Fibroblast of skin of scalp (primary cell): ENCODE data around the gene SCRN1.

Experiments used
- DNase-seq: peaks from one replicate; pipeline ENCODE4 v3.0.0-alpha.2; 2013

The SCRN1 gene

GRCh38 chr7:30003098-30003497 lies 13.5 kb upstream of the SCRN1 start:
- no peak for DNase-seq

DNA sequence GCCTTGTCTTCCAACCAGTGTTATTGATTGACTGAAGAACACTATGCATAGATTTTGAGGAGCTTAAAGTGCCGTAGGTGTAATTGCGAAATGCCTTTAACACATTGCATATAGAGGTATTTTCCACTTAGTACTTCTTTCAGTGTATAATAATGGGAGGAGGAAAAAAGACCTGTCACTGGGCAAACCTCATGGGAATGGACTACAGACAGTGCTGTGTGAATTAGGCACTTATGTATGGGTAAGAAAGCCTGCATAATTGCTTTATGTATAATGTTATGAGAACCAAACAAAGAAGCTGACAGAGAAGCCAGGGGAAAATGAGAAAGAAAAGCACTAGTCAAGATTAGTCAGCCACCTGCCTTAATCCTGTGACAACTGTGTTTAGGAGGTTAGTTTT lies 12.4 kb upstream of the SCRN1 start:
- no peak for DNase-seq

GRCh38 chr7:29998489-29998888 lies 8.9 kb upstream of the SCRN1 start:
- no peak for DNase-seq

DNA sequence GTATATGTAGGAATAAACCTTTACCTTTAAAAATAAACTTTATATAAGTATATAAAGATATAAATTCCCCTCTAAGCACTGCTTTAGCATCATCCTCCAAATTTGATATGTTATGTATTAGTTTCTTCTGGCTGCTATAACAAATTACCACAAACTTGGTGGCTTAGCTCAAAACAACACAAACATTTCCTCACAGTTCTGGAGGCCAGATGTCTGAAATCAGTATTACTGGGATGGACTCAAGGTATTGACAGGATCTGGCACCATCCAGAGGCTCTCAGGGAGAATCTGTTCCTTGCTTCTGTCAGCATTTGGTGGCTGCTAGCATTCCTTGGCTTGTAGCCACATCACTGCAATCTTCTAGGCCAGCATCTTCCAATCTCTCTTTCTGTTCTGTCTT lies 6.7 kb upstream of the SCRN1 start:
- no peak for DNase-seq

DNA sequence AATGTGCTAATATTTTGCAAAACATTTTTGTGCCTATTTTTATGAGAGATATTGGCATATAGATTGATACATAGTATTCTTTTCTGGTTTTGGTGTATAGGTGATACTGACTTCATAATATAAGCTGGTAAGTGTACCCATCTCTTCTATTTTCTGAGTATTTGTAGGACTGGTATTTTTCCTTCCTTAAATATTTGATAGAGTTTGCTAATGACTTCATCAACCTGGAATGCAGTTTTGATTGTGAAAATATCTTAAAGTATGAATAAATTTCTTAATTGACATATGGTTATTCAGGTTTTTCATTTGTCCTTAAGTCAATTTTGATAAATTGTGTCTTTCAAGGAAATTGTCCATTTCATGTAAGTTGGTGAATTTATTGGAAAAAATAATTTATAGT lies 6.1 kb upstream of the SCRN1 start:
- DNase-seq, result no peak

GRCh38 chr7:29993140-29993539 lies 3.5 kb upstream of the SCRN1 start:
- no peak for DNase-seq

GRCh38 chr7:29991937-29992336 lies 2.3 kb upstream of the SCRN1 start:
- no peak for DNase-seq

DNA sequence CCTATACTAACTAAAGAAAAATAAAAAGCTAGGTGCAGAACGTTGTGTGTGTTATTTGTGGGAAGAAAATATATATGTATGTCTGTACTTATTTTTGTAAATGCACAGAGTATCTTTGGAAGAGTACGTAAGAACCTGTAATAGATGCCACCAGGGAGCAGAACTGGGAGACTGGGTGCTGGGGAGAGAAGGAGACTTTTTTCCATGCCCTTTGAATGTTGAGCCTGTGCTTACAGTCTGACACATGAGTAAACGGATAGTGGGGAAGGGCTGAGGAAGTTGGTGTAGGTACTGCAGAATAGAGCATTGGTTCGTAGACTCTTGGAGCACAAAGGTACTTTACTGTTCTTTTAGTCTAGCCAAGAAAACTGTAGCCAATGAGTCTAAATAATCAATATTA lies 1.3 kb upstream of the SCRN1 start:
- no peak for DNase-seq

GRCh38 chr7:29988424-29989256 lies 961 bp downstream of the SCRN1 start:
- peak; percentile 75 for DNase-seq

DNA sequence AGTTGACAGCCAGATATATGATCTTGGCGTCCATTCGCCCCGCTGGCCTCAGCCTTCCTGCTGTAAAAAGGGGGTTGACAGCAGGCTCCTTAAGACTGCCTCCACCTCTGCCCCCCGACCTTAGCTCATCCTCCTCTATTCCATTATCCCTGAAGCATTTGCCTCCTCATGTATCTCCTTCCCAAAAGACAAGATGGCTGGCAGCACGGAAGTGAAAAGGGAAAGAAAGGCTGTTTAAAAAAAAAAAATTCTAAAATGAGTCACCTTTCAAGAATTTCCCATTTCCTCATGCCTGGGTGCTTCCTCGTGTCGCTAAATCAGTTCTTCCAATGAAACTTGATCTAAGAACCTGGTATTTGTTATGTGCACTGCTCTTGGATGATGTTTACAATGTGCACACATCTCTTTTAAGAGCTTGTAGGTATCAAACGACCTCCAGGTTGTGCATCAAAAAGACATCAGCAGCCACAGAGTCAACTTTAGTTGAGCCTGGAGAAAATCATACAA lies 1.7 kb downstream of the SCRN1 start:
- DNase-seq, result peak; percentile 84

- DNase-seq, result peak; percentile 22
These were observed 2.5 kb downstream of the SCRN1 start for GRCh38 chr7:29987083-29987482.

DNA sequence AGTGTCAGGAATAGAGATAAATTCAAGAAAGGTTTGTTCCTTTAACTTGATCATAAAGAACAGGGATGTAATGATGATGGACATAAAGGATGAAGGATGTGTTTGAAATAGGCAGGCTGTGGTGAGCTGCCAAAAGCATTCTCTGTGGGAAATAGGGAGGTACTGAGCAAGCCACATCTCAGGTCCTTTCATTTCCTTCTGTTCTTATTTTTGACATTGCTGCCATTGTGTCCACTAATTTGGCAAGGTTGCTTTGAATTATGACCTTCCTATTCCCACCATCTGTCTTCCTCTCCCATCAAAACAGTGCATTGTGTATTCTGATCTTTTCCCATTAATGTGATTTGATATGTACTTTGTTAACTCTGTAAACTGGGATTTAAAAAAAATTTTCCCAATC lies 9.4 kb downstream of the SCRN1 start:
- DNase-seq, result no peak

DNA sequence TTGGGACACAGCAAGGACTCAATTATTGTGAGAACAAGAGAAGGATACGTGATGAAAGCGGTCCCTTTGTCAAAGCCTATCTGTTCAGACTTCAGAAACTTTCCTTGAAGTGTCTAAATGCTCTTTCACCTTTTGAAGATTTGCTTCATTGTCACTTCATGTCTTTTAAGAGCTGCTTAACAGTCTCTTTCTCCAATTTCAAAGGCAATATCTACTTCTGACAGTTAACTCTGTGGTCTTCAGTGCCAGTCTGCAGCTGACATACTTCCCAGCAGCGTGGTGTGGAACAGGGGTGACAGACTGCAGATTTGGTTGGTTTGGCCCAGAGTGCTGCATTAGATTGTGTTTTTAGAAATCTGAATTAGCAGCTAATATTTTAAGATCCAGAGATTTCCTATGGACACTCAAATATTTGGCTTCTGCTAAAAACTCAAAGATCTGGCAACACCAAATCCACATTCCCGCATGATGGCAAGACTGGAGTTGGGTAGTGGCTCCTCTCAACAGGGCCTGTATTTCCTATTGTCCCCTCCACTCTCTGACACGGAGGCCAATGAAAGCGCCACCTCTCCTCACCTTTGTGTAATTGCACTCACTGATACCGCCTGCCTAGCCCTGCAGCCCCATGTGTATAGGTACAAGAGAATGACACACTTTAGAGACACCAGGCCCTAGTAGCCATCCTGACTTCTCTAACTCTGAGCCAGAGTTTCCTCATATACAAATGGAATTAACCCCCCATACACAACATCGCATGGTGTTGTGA lies 11.5 kb downstream of the SCRN1 start:
- DNase-seq, result no peak

DNA sequence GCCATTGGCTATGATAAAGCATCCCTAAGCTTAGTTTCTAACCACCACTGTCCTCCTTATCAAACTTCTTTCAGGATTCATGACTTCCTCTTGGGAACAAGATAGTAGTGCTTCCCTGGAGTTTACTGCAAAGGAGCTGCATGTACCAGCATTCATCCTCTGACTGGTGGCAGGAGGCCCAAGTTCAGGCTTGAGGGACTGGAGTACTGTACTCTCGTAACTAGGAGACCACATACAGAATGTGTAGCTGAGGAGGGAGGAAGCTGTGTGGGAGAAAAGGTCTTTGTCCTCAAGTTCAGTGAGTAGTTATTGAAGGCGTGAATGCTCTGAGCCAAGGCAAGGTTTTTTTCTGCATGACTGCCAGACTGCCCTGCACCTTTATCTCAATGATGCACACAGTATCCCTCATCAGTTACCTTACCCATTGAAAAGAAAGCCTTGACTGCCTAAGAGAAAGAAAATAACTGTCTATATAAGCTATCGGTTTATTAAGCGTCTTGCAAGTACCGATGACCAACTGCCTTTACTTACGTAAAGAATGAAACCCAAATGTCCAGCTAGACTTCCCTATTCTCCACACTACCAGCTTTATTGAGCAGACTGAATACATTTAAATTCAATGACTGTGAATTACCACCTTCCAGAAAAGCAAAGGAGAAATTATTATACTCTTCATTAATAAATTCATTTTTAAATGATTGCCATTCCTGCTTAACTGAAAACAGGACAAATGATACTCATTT lies 12.8 kb downstream of the SCRN1 start:
- no peak for DNase-seq

DNA sequence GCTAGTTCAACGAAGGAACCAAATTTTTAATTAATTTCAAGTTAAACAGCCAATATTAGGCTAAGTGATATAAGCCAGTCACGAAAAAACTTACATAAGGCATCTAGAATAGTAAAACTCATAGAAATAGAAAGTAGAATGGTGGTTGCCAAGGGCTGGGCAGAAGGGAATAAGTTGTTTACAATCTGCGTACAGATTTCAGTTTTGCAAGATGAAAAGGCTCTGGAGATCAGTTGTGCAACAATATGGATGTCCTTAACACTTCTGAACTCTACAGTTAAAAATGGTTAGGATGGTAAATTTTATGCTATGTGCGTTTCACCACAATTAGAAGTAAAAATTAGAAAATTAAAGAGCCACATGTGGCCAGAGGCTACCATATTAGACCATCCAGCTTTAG lies 13.3 kb downstream of the SCRN1 start:
- DNase-seq, result no peak

DNA sequence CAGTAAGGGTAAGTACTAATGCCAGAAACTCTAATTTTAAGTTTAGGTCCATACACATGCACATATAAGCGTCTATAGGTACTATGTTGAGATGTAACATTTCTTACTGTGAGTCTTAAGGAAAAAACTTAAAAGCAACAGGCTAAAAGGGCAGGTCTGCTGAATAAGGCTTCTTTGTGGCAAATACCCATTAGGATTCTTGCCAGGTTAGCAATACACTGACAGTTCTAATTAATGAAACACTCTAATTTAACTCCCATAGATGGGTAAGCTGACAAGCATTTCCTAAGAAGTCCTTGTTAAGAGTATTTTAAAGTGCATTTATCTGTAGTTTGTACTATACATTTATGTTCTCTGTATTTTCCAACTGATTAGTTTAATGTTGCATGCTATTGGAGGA lies 14.0 kb downstream of the SCRN1 start:
- DNase-seq, result no peak

- DNase-seq, result no peak
These were observed 15.3 kb downstream of the SCRN1 start for GRCh38 chr7:29974286-29974685.

GRCh38 chr7:29972315-29972669 lies 17.3 kb downstream of the SCRN1 start:
- DNase-seq, result no peak

DNA sequence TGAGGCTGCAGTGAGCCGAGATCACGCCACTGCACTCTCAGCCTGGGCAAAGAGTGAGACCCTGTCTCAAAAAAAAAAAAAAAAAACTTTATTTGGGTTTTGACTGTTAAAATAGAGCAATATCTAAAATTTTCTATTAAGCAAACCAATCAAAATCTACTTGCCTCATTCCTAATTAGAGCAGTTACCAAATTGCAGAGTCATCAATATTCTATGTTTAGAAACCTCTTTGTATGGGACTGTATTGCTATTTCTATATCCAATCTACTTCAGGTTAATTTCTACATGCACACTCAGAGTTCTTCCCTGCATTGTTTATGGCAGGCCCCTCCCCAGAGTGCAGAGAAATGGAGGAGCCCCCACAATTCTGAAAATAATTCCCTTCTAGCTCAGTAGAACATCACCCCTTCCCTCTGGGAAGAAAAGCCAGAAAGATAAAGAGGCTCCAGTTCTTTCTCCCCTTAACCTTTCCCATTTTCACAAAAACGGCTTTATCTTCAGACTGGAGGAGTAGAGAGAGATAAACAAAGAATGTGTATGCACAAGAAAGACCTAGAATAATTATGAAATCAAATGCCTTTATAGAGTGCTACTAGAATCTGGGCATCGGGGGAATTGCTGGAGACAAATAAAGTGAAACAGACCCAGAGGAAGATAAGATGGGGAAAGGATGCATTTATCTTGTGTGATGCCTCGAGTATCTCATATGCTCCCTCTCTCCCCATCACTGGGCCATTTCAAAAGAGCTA lies 17.9 kb downstream of the SCRN1 start:
- DNase-seq, result no peak

DNA sequence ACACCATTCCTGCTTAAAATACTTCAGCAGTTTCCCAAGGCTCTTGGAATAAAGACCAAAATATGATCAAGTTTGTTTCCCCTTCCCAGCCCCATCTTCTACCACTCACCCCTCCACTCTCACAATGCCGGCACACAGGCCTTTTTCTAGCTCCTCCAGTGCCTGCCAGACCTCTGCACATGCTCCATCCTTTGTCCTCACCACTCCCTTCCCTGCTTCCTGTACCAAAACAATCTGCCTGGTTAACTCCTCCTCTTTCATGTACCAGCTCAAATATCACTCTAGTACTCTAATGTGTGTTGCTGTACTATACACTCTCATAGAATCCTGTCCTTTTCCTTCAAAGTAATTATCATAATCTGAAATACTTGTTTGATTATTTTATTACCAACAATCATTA lies 19.4 kb downstream of the SCRN1 start:
- DNase-seq, result no peak

DNA sequence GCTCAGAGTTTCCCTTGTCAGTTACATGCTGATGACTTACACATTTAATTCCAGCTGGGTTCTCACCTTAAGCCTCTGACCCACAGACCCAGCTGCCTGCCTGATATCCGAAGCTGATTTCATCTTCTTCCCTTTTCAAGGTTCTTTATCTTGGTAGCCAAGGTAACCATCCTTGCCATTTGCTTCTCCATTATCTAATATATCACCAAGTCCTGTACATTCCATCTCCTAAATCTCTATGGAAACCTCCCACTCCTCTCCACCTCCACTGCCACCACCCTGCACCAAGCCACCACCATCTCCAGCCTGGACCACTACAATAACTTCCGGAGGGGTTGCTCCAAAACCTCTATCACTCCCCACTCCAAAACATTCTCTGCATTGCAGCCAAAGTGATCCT lies 19.9 kb downstream of the SCRN1 start:
- no peak for DNase-seq

DNA sequence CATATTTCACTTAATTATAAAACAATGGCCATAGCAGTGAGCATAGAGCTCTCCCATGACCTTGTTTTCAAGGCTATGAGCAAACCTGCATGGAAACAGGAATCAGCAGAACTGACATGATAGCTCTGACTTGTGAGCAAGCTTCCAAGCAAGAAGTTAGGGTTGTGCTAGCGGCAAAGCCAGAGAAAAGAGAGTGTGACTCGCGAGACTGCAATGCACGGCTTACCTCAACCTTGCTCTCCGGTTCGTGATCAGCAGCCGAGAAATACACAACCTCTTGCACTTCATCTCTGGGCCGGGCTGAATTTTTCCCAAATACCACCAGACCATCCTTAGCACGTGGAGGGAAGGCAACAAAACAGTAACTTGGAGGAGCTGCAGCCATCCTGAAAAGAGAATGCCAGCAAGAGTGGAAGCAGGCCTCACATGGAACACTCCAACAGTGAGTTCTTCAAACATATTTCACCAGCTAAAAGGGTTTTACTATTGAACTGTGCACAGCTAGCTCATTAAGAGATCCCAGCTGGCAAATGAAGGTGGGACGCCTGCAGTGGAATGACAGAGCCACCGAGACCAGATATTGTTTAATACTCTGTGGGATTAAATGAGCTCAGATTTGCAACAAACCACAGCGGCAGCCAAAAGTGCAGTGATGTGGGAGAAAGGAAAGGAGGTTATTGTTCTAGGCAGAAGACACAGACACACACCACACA lies 20.8 kb downstream of the SCRN1 start:
- peak; percentile 40 for DNase-seq
